GM15510 (cell line): ENCODE results near the gene USH1C.

ENCODE experiments used
- POLR2A ChIP-seq: IDR thresholded peaks from 3 replicates; pipeline ENCODE4 v1.6.1; 2011; ENCODE audit warnings: borderline replicate concordance; ENCODE audit not compliant: insufficient read length; ENCODE audit errors: extremely low read depth

The USH1C gene

DNA sequence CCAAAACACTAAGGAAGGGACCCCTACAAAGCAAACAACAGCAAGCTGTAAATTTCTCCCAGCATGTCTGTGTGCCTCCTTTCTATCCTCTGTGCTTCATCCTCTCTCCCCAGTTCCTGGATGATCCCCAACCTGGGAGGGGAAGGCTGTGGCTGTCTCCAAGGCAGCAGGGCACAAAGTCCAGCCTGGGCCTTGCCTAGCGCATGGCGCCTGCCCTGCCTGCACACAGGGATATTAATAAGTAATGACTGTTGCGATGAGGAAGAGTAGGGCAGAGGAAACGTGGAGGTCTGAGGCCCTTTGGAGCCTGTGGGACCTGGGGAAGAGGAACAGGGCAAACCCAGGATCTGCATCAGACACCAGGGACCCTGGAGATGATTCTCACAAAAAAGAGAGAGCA is 2.0 kb downstream of the USH1C start:
- TF ChIP-seq POLR2A = no peak

DNA sequence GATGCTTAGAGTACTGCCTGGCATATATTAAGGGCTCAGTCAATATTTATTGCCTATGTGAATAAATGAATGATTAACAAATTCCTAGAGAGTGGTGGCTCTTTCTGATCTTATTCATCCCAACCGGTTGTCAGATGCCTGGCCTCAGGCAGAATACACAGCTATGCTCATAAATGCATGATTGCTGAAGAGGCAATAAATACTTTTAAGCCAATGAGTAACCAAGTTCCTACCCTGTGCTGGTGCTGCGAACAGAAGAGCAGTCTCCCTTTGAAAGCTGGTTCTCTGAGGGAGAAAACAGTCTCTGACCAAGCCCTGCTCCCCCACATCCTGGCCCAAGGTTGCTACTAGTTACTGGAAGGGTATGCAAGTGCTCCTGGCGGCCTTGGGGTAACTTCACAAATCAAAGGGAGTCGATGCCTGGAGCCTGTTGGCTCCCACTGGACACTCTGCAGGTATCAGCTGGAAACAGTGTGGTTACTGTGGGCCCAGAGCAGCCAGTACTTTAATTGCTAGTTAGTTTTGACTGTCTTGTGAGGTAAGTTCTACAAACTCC is 2.8 kb downstream of the USH1C start:
- TF ChIP-seq POLR2A = no peak

DNA sequence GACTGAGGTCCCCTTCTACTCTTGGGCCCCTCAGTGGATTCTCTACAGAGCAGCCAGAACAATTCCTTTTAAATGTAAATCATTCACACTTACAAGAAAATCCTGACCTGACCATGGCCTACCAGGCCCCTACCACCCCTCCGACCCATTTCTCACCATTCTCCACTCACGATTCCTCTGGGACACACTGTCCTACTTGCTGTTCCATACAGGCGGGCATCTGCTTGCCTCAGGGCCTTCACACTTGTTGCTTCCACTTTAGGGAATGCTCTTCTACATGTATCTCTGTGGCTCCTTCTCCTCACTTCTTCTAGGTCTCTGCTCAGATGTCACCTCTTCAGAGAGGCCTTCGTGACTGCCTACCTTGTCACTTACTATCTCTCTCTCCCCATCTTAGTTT is 3.4 kb downstream of the USH1C start:
- no peak for TF ChIP-seq POLR2A

DNA sequence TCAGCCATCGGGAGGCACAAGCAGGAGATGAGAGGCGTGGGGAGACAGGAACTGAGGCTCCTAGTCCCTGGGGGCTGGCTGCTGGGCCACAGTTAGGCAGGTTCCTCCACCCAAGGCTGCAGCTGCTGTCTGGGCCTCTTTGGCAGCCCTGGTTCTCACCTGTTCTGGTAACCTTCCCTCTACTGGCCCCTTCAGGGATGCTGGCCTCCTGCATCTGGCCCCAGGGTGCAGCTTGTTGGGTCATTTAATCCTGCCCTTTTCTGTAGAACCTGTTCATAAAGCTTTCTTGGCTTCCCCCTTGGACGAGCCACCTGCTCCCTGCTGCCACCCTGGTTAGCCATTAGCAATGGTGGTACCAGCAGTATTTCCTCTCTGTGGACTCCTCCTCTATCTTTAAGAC is 5.5 kb downstream of the USH1C start:
- TF ChIP-seq POLR2A = no peak

DNA sequence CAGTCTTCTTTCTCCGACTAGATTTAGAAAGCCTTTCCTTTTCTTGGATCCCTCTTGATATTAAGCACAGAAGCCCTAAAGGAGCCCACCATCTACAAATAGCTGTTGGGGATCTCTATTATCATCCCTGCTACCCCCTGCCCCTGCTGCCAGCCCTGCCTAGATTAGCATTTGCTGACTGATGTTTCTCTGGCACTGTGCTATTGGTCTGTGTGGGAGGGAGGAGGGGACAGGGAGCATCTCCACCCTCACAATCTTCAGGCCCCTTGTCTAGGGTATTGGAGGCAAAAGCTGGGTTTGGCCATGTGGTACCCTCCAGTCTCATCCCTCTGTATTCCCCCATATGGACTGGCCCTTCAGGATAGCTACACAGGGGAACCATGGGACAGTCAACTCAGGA is 6.2 kb downstream of the USH1C start:
- TF ChIP-seq POLR2A = no peak

DNA sequence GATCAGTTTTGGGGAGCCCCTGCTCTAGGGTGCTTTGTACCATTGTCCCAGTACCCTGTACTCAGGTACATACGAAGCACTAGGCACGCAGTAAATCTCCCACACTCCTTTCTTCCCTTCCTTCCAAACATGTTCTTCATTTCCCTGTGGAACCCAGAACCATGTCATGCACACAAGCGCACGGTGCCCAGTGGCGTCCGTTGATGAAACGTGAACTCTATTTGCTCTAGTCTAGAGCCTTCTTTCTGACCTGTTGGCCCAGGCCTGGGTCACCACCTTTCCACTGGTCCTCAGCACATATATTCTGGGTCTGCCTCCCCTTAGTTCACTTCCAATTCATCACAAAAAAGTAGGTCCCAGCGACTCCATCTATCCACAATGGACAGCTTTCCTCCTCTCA is 7.0 kb downstream of the USH1C start:
- TF ChIP-seq POLR2A = no peak

DNA sequence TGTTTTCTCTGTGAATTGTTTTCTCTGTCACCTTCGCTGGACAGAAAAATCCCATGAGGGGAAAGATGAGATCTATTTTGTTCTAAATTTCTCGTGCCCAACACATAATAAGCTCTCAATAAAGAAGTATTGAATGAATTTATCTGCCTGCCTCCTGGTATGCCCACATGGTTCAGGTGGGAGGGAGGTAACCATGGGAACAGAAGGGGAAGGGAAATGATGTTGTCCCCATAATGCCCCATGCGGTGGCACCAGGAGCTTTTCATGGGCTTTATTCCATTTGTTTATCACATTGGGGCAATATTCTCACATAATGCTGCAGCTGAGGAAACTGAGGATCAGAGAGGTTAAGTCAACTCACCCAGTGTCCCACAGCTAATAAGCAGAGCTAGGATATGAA is 8.7 kb downstream of the USH1C start:
- TF ChIP-seq POLR2A = no peak

DNA sequence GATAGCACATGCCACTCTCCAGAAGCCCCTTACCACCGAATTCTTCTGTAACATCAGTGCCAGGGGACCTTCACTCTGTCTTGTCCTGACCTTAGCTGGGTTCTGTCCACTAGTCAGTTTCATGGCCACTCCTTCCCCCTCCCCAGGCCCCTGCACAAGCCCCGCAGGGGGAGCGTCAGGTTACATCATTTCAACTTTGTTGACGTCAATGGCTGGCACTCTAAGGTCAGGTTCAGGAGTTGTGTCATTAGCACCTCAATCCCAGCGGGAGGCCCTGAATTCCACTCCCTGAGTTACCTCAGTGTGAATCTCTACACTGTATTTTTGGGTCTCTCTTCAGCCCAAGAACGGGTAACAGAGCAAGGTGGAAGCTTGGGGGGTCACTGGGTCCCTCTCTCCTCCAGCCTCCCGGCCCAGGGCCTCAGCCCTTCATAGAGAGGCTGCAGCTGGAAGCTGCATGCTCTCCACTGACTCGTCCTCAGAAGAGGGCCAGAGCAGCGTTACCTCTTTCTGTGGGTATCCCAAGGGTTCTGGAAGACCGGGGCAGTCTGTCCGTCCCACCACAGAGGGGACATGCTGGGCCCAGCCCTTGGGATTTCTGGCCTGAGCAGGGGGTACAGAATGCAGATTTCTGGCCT is 10.3 kb downstream of the USH1C start:
- TF ChIP-seq POLR2A = no peak

DNA sequence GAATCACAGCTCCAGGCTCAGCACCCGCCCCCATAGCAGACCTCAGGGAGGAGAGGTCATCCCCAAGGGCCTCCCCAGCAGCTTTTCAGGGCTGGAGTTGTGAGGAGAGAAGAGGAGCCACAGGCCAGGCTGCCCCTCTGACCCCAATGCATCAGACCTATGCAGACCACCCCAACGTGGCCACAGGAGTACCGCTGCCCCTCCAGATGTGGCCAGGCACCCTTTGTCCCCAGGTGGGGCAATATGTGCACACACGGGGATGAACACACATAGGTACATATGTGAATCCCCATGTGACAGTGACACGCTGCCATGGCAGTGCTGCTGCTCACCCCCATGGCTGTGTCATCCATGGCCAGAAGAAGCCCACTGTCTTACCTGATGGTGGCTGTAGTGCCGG is 10.9 kb downstream of the USH1C start:
- TF ChIP-seq POLR2A = no peak

DNA sequence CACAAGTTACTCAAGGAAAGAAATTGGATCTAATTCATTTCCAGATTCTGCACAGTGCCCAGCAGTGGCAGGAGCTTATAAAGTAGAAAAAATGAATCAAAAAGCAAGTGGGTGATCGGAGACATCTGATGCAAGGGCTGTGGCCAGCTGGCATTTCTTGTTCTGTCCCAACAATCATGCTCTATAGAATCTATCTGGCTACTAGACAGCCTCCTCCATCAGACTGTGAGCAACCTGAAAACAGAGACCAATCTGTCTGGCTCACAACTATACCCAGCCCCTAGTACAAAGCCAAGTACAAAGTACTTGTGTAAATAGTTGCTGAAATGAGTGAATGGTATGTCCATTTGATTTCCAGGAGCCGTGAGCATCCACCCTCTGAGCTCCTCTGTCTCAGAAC is 11.4 kb downstream of the USH1C start:
- TF ChIP-seq POLR2A = no peak

DNA sequence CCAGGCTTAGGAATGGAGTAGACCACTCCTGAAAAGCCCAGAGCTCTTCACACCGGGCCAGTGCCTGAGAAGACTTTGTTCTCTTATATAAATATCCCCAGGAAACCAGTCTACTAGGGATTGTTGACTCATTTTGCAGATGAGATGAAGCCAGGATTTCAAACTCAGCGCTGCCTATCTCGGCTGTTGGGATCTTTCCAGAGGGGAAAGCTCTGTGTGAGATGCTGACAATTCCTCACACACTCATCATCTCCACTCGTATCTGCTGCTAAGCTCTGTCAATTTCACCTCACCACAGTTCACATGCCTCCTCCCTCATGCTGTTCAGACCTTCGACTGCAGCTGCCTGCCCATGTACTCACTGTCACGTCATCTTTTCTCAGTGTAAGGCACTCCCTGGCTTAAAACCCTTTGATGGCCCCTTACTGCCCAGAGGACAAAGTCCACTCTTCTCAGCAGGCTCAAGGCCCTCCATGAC is 12.5 kb downstream of the USH1C start:
- no peak for TF ChIP-seq POLR2A

DNA sequence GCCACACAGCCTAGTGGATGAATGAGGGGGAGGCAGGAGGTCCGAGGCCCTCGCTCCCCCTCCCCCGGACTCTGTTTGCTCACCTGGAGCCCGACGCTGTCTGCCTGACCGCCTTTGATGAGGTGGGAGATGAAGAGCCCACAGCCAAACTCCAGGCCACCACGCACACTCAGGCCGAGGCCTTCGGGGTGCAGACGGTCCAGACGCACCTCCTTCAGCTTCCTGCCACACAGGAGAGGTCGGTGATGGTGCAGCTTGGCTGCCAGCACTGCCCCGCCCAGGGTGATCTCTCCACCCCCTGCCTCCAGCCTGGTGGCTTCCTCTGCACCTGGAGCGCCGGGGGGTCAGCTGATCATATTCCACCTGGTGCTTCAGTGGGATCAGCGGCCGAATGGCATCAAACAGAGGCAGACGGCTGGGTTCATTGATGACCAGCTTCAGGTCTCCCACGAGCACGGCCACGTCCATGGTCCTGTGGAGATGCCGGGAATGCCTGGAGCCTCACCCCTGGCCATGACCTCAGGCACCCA is 13.1 kb downstream of the USH1C start:
- no peak for TF ChIP-seq POLR2A

DNA sequence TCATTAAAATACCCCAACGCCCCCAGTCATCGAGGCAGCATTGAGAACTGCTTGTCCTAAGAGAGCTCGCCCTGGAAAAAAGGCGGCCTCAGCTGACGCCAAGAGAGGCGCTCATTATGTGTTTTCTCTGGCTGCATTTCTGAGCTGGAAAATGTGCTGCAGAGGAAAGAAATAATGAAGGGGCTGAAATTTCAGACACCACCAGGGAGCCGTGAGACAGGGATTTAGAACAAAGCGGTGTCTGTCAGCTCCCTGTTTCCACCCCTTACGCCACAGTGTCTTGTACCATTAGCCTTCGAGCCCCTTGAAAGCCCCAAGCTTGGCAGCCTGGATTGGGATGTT is 14.4 kb downstream of the USH1C start:
- TF ChIP-seq POLR2A = no peak

DNA sequence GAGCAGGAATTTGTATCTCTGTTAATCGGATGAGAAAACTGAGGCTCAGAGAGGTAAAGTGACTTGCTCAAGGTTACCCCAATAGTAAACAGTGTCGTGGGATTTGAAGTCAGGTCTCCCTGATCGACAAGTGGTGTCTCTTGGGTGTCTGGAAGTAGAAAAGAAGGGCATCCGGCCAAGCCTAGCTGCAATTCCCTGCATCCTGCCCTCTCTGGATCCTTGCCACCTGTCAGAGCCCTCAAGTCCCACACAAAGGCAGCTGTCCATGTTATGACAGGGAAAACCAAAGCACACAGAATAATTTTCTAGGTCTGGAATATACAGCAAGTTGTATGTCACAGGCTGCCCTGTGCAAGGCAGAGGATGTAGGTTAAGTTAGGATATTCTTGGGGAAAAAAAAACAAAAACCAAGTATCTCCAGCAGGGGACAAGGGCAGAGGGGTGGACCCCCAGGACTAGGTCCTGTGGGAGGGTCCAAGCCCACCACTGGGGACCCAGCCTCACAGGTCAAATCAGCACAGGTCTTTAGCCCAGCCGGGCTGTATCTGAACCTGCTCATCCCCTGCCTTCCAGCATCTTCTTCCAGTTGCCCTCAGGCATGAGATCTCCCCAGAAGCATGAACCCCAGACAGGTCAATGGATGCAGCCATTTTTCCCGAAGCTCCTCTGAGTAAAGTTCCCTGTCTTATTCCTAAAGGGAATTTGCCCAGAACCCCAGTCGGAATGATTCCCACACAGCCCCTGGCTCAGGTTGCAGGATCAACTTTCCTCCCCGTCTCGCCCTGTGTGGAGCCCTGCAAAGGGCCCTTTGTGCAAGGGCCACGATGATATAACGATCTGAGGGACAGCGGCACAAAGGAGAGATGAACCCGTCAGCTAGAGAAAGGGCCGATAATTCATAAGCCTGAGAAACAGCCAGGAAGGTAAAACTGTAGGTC is 15.0 kb downstream of the USH1C start:
- TF ChIP-seq POLR2A = no peak

DNA sequence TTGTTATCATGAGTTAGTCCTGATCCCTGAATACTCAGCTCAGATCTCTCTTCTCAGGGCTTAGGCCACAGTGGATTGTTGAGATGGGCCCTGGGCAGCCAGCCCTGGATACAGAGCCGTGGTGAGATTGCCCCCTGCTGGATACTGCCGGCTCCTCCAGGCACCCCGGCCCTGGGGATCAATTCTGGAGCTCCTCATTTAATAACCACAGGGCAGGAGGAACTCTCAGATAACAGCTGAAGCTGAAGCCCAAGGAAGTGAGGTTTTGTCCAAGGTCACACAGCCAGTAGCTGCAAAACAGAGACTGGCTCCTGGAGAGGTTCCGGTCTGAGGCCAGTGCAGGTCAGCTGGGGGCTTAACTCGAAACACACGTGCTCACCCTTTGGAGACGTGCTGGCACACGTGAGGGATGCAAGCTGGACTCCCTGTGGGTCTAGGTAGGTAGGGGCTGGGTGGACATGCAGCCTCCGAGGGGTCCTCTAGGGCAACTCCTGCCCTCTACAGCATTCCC is 16.0 kb downstream of the USH1C start:
- TF ChIP-seq POLR2A = no peak
